ENCODE data around the gene FADS2.

- TF ChIP-seq CTCF (conservative IDR thresholded peaks at IDR 0.05; ENCODE audit: low read depth, low read length) (no peak), EZH2 (IDR thresholded peaks at IDR 0.05; ENCODE audit: borderline replicate concordance, low read depth, low read length, poor library complexity, severe bottlenecking) (no peak)
Measured at GRCh38 chr11:61873588-61874376, 45.7 kb downstream of the FADS2 start.

Measured in A673 (cell line).